T-helper 1 cell (primary cell): ENCODE measurements around the gene INPP5D.
A peak's percentile ranks its signal among the peaks of the same experiment; 100 is the strongest.

Experiments used
- DNase-seq, 5 donors: peaks; one replicate each; pipeline ENCODE4 v3.0.0-alpha.2; 2012 to 2020

Gene INPP5D

DNA sequence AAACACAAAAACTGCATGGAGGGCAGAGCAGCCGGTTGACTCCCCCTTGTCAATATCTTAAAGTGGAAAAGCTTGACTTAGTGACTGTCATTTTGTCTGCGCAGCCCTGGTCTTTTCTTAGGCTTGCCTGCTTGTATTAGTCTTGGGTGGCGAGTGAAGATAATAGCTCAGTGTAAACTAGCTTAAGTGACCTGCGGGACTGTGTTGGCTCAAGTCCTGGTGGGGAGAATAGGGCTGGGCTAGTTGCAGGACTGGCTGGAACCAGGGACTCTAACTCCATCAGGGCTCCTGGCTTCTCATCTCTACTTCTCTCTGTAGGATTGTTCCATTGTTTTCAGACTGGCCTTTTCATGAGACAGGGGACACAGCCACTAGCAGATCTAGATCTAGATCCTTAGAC, 183.2 kb downstream of the INPP5D start:
- DNase-seq, result no peak

DNA sequence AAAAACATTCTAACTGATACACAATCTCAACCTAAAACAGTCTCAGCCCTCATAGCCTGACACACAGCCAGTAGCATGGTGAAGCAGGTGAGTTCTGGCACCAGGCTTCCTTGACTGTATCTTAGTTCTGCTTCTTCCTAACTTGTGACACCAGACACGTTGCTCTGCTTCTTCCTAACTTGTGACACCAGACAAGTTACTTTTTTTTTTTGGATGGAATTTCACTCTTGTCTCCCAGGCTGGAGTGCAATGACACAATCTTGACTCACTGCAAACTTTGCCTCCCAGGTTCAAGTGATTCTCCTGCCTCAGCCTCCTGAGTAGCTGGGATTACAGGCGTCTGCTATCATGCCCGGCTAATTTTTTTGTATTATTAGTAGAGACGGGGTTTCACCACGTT, 184.7 kb downstream of the INPP5D start:
- no peak for DNase-seq

DNA sequence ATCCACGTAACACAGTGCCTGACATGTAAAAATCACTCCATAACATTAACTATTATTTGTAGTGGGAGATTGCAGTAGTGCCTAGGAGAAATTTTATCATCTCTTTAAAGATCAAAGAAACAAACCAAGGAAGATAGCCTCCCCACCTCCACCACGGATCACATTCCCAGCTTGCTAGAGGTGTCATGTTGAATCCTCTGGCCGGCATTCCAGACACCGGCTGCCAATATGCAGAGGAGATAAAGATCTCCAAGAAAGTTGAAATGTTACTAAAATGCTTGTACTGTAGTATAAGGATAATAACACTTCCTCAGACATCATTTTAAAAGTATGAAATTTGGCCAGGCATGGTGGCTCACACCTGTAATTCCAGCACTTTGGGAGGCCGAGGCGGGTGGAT, 185.3 kb downstream of the INPP5D start:
- DNase-seq, result no peak

DNA sequence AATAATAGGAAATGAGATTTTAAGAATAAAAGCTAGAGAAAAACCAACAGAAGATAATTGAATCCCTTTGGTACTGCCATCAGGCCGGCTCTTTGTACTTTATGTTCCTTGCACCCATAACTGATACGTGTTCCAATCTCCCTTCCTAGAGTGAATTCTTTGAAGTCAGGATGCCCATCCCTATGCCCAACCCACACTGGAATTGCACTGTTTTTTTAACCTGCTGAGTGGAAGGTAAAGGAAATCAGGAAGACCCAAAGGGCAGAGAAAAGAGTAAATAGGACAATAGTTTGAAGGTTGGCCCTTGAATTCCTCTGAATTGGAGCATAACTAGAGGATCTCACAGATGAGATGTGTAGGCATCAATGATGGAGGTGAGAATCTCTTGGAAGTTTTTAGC, 187.0 kb downstream of the INPP5D start:
- DNase-seq, result no peak

DNA sequence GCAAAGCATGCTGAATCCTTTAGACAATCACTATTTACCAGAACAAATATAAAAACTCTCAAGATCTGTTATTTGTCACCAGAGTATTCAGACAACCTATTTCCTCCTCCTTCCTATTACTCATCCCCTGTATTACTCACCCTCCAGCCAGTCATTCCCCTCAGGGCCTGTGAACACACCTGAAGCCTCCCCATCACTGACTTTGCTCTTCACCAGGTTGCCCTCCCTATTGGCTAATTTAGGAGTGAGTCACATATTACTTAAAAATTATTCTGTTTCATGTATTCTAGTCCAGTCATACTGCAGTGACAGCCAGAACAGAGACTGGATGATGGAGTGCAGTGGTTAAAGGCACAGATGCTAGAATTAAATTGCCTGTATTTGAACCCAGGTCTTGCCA, 187.6 kb downstream of the INPP5D start:
- DNase-seq, result peak in 4 of 5 donors; percentile 26 to 75 (median 32)

DNA sequence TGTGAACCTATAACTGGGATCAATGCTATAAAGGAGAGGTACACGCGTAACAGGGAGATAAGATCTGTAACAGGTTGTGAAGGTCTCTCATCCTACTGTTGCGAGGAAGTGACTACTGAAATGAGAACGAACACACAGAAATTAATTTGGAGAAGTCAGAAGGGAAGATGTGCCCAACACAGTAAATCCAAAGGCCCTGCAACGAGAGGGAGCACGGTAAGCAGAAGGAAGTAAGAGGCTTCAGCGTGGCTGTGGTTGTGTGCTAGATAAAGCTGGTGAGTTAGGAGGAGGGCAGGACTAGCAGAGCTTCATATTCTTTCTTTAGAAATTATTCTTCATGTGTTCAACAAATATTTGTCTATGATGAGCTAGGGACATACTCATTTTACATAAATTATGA, 188.9 kb downstream of the INPP5D start:
- no peak for DNase-seq

DNA sequence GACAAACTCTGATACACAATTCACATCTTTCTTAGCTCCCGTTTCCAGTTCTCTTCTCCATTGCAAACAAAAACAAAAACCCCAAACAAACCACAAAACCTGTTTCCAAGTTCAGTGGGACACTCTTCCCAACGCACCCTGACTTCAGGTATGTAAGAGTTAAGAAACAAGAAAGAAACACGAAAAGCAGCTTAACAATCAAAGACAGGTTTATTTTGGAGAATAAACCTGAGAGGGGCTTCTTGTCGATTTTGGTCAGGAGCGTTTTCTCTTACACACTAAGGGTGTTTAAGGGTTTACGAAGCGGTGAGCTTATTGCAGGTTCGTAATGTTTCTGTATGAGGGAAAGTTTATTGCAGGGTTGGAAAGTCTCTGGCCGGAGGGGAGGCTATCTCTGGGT, 190.4 kb downstream of the INPP5D start:
- no peak for DNase-seq

DNA sequence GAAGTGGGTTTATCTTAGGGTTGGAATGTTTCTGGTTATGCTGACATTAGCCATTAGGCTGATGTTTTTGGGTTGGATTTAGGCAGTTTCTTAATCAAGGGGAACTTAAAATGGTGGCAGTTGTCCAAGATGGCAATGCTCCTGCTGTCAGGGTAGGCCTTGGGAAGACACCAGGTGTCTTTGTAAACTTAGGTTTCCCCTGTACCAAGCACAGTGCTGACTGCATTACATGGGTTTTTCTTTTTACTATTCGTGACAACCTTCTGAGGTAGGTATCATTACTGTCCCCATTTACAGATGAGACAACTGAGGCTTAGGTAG, 190.8 kb downstream of the INPP5D start:
- no peak for DNase-seq

DNA sequence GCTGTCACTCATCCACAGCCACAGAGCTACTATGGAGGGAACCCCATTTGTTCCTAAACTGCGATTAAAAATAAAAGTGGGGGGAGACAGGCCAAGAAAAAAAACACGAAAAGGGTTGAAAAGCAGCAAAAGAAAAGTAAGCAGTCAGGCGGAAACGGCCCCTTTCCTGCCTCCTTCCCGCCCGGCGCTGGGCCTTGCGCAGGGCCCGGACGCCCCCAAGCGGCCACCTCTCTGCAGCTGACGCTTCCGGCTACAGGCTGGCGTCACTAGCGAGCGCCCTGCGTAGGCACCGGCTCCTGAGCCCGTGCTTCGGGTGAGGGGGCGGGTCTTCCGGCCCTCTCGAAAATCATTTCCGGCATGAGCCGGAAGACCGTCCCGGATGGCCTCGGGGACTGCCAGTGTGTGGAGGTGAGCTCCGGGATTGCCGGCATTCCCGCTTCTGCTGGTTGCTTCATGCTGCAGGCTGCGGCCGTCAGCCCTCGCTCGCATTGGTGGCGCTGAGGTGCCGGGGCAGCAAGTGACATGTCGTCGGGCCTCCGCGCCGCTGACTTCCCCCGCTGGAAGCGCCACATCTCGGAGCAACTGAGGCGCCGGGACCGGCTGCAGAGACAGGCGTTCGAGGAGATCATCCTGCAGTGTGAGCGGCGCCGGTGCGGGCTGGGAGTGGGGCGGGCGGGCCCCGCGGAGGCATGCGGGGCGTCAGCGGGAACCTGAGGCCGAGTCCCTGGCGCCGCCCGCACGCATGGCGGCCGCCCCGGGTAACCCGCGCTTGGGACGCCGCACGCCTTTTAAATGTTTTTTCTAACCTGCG, 191.4 kb downstream of the INPP5D start, which contains the start of gene ATG16L1:
ATG16L1 (plus strand) TSS at position 368 of the 811 bp plus-strand sequence; CDS start at position 523, 155 bp downstream.
- peak; percentile 93 to 98 (median 94) for DNase-seq

DNA sequence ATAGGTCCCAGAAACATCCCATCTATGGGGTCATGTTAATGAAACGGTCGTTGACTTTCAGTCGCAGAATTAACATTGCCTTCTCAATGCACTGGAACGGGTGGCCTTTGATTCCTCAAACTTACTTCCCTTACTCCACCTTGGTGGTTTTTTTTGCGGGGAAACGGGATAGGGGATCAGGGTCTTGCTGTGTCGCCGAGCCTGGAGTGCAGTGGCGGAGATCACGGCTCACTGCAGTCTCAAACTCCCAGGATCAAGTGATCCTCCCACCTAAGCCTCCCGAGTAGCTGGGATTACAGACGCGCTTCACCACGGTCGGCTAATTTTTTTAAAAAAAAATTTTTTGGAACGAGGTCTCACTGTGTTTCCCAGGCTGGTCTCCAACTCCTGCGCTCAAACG, 192.1 kb downstream of the INPP5D start:
- no peak for DNase-seq

DNA sequence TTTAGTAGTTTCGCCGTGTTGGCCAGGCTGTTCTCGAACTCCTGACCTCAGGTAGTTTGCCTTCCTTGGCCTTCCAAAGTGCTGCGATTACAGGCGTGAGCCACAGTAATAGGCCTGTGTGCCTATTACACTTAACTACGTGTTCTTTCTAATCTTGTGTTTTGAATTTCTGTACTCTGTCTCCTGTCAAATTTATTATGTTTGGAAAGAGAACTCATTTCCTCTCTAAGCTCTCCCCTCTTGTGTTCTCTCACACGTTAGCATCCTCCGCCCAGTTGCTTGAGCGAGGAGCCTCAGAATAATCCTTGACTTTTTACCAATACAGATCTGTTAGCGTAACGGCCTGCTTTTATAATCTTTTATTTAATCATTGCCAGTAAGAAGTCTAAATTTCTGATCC, 195.0 kb downstream of the INPP5D start:
- DNase-seq, result no peak

DNA sequence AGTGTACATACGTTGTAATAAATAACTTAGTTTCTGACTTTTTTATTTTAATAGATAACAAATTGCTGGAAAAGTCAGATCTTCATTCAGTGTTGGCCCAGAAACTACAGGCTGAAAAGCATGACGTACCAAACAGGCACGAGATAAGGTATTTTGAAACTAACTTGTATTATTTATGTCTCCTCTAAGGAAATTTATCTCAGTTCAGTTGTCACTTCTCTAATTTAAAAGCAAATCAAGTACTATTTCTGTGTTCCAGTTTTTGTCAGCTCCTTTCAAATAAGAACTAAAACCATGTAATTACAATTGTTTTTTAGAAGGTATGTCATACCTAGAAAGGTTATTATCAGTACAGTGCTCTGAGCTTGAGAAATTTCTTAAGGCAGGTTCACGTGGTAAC, 195.9 kb downstream of the INPP5D start:
- no peak for DNase-seq
